ENCODE data around the gene CHN2. TPM values are rescaled to one million over a fixed set of nuclear protein-coding genes. Genes with fewer than 3 reads are reported as not detected.

CHN2 gene
- total RNA-seq, 1 donor from 2014 or later: 6.6 TPM

DNA sequence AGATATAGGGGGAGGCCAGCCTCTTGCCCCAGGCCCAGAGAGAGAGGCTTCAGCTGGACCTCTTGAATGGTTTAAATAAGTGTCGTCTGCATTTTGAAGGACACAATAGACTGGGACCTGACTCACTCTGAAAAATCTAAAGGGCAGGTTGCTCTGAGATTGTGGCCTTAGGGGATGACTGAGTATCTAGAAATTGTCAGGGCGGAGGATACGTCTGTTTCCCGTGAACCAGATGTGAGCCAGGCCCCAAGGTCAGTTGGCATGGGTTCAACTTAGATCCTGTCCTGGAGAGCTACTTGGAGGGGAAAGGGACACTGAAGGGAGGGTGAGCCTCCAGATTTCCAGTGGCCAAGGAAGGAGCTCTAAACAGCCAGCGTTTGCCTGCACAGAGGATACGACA, 110.2 kb downstream of the CHN2 start:
- H3K4me3 ChIP-seq: no peak overlapping the region
- peaks cover 4% of the 10 kb centered on the region for H3K27me3 Mint-ChIP-seq (ENCODE audit: insufficient read depth, low read depth)
- no peak overlapping the region for H3K4me3 Mint-ChIP-seq
- H4K20me1 ChIP-seq (ENCODE audit: low read depth): no peaks in the 10 kb centered on the region
- no peaks in the 10 kb centered on the region for H3K9me3 ChIP-seq (ENCODE audit: low read depth)
- no peak overlapping the region for H3K9ac ChIP-seq
- H3K27ac ChIP-seq: no peak overlapping the region
- peaks cover 2% of the 10 kb centered on the region for H3K9me3 Mint-ChIP-seq
- no peaks in the 10 kb centered on the region for H3K36me3 Mint-ChIP-seq
- no peaks in the 10 kb centered on the region for H3K27me3 ChIP-seq
- H3K4me1 ChIP-seq: peaks cover 10% of the 10 kb centered on the region
- no peaks in the 10 kb centered on the region for H3K79me2 ChIP-seq (ENCODE audit: low read depth)
- no peak overlapping the region for H3K27ac Mint-ChIP-seq
- DNase-seq (ENCODE audit: low spot score): no peak
- no peak overlapping the region for H2AFZ ChIP-seq (replicated peaks)
- no peaks in the 10 kb centered on the region for H3F3A ChIP-seq (ENCODE audit: low read depth)
- no peaks in the 10 kb centered on the region for H3K36me3 ChIP-seq
- TF ChIP-seq, protein P1, sequence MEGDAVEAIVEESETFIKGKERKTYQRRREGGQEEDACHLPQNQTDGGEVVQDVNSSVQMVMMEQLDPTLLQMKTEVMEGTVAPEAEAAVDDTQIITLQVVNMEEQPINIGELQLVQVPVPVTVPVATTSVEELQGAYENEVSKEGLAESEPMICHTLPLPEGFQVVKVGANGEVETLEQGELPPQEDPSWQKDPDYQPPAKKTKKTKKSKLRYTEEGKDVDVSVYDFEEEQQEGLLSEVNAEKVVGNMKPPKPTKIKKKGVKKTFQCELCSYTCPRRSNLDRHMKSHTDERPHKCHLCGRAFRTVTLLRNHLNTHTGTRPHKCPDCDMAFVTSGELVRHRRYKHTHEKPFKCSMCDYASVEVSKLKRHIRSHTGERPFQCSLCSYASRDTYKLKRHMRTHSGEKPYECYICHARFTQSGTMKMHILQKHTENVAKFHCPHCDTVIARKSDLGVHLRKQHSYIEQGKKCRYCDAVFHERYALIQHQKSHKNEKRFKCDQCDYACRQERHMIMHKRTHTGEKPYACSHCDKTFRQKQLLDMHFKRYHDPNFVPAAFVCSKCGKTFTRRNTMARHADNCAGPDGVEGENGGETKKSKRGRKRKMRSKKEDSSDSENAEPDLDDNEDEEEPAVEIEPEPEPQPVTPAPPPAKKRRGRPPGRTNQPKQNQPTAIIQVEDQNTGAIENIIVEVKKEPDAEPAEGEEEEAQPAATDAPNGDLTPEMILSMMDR (IDR thresholded peaks at IDR 0.05): no peak
- no peak for TF ChIP-seq EZH2phosphoT487 (IDR thresholded peaks at IDR 0.05)
- no peak for TF ChIP-seq EZH2 (IDR thresholded peaks at IDR 0.05)
- no peak overlapping the region for H3K4me2 ChIP-seq
- H3K4me1 Mint-ChIP-seq: peaks cover 13% of the 10 kb centered on the region

DNA sequence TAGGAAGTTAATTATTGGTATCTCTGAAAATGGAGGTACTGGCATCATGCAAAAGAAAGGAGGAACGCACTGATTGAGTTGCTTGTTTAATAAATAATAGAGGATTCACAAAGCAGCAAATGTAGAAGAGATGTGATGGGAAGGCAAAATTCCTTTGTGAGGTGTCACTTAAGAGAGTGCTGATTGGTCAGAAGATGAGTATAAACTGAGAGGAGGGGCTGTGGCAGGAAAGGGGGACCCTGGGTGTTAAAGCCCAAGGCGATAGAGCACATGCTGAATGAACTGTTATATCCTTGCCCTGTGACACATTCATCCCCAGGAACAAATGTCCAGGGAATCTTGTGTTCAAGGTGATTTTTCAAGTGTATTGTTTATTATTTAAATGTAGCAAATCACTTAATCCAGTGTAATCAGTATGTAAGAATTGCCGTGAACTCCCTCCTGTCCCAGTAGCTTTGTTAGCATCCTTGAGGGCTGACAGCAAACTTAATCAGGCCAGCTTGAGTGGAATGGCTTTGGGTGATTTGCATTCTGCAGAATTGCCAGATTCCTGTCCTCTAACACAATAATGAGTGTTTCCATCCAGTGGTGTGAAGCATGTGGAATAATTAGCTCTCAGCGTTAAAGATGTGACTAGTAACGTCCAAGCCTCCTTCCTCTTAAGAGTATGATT, 111.9 kb downstream of the CHN2 start:
- H3K79me2 ChIP-seq (ENCODE audit: low read depth): no peaks in the 10 kb centered on the region
- no peaks in the 10 kb centered on the region for H3K4me1 ChIP-seq
- peaks cover 5% of the 10 kb centered on the region for H3K4me1 Mint-ChIP-seq
- peaks cover 4% of the 10 kb centered on the region for H3K27me3 Mint-ChIP-seq (ENCODE audit: insufficient read depth, low read depth)
- no peaks in the 10 kb centered on the region for H4K20me1 ChIP-seq (ENCODE audit: low read depth)
- H3K9me3 ChIP-seq (ENCODE audit: low read depth): no peaks in the 10 kb centered on the region
- H3K9me3 Mint-ChIP-seq: peaks cover 2% of the 10 kb centered on the region
- no peak for DNase-seq (ENCODE audit: low spot score)
- H3F3A ChIP-seq (ENCODE audit: low read depth): no peaks in the 10 kb centered on the region
- no peak overlapping the region for H3K27ac Mint-ChIP-seq
- no peak overlapping the region for H3K4me2 ChIP-seq
- no peak overlapping the region for H3K9ac ChIP-seq
- no peaks in the 10 kb centered on the region for H3K27me3 ChIP-seq
- no peak overlapping the region for H3K4me3 ChIP-seq
- no peaks in the 10 kb centered on the region for H3K36me3 Mint-ChIP-seq
- H2AFZ ChIP-seq (replicated peaks): no peak overlapping the region
- TF ChIP-seq EZH2 (IDR thresholded peaks at IDR 0.05): no peak
- H3K27ac ChIP-seq: no peak overlapping the region
- H3K36me3 ChIP-seq: no peaks in the 10 kb centered on the region
- no peak overlapping the region for H3K4me3 Mint-ChIP-seq

DNA sequence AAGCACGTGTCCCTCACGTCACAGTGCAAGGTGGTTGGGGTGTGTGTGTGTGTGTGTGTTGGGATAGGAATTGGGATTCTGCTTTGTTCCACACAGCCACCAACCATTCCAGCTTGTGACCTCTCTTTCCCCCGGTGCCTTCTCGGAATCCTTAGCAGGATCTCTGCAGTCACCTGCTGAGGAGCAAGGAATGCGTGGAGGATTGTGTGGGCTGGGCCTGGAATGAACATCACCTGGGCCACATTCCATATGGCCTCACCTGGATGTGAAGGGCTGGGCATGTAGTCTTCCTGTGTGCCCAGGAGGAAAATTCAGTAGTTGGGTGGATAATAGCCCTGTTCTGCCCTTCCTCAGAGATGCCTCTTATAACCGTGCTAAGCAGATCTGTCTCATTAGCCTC, 113.8 kb downstream of the CHN2 start:
- no peak for DNase-seq (ENCODE audit: low spot score)
- H3K9me3 Mint-ChIP-seq: peaks cover 2% of the 10 kb centered on the region
- H3K4me1 Mint-ChIP-seq: peaks cover 5% of the 10 kb centered on the region
- H3K4me1 ChIP-seq: no peaks in the 10 kb centered on the region
- H3K27me3 ChIP-seq: no peaks in the 10 kb centered on the region
- no peak overlapping the region for H3K4me3 Mint-ChIP-seq
- no peaks in the 10 kb centered on the region for H3F3A ChIP-seq (ENCODE audit: low read depth)
- no peak overlapping the region for H3K9ac ChIP-seq
- no peaks in the 10 kb centered on the region for H3K36me3 Mint-ChIP-seq
- H3K4me2 ChIP-seq: no peak overlapping the region
- no peaks in the 10 kb centered on the region for H3K9me3 ChIP-seq (ENCODE audit: low read depth)
- H3K27ac ChIP-seq: no peak overlapping the region
- no peaks in the 10 kb centered on the region for H3K27me3 Mint-ChIP-seq (ENCODE audit: insufficient read depth, low read depth)
- no peak overlapping the region for H2AFZ ChIP-seq (replicated peaks)
- H3K4me3 ChIP-seq: no peak overlapping the region
- H3K36me3 ChIP-seq: no peaks in the 10 kb centered on the region
- no peaks in the 10 kb centered on the region for H3K79me2 ChIP-seq (ENCODE audit: low read depth)
- H3K27ac Mint-ChIP-seq: no peak overlapping the region
- TF ChIP-seq EZH2phosphoT487 (IDR thresholded peaks at IDR 0.05) (no peak), EZH2 (IDR thresholded peaks at IDR 0.05) (no peak)
- TF ChIP-seq, protein P1 (IDR thresholded peaks at IDR 0.05): no peak
- H4K20me1 ChIP-seq (ENCODE audit: low read depth): no peaks in the 10 kb centered on the region

DNA sequence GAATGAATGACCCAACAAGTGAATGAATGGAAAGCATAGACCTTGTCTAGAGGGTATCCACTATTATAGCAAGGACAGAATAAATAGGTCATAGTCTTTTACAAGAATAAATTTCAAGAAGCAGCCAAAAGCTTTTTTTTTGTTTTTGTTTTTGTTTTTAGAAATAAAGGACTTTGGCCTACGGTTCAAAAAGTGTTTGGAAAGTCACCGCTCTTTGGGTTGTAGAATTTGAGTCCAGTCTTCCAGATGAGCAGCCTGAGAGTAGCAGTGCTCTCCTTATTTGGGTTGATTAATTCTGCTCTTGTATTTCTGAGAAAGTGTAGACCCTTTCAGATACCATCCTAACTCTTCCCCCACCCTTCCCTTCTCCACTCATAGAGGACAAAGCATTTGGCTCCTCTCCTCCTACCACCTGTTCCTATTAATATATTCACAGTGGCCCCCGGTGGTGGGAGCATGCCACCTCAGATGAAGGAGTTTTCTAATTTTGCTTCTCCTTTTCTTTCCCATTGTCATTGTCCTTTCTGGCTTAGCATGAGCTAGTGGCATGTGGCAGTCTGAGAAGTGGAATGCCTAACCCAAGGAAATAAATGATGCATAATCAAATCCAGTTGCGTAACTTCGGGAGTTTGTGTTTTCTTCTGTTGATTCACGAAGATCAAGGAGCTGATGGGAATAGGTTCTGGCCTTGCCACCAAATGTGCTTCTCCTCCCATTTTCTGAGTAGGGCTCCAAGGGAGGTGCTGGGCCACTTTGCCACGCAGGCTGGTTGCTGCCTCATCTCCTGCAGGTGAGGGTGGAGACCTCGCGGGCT, 114.7 kb downstream of the CHN2 start:
- no peaks in the 10 kb centered on the region for H3F3A ChIP-seq (ENCODE audit: low read depth)
- Mint-ChIP-seq H3K4me3 (no peak overlapping the region), H3K9me3 (peaks cover 2% of the 10 kb centered on the region), H3K4me1 (peaks cover 5% of the 10 kb centered on the region), H3K36me3 (no peaks in the 10 kb centered on the region), H3K27ac (no peak overlapping the region), H3K27me3 (ENCODE audit: insufficient read depth, low read depth) (no peaks in the 10 kb centered on the region)
- H3K4me2 ChIP-seq: no peak overlapping the region
- H3K79me2 ChIP-seq (ENCODE audit: low read depth): no peaks in the 10 kb centered on the region
- no peaks in the 10 kb centered on the region for H3K36me3 ChIP-seq
- TF ChIP-seq EZH2 (IDR thresholded peaks at IDR 0.05): no peak
- TF ChIP-seq, protein P1 (IDR thresholded peaks at IDR 0.05): peak; percentile 24
- no peak for TF ChIP-seq EZH2phosphoT487 (IDR thresholded peaks at IDR 0.05)
- DNase-seq (ENCODE audit: low spot score): no peak
- no peaks in the 10 kb centered on the region for H4K20me1 ChIP-seq (ENCODE audit: low read depth)
- no peak overlapping the region for H3K4me3 ChIP-seq
- H2AFZ ChIP-seq (replicated peaks): no peak overlapping the region
- no peak overlapping the region for H3K9ac ChIP-seq
- no peaks in the 10 kb centered on the region for H3K9me3 ChIP-seq (ENCODE audit: low read depth)
- no peak overlapping the region for H3K27ac ChIP-seq
- no peaks in the 10 kb centered on the region for H3K4me1 ChIP-seq
- no peaks in the 10 kb centered on the region for H3K27me3 ChIP-seq
